A549 (cell line): ENCODE results near the gene ACOXL.

ENCODE experiments used
- MAFK ChIP-seq: fragments of 450-650 bp; IDR thresholded peaks from 2 replicates; pipeline ENCODE4 v1.6.1; 2014; ENCODE audit not compliant: partially characterized antibody
- NR3C1 ChIP-seq: fragments of >200 bp; sonication (Bioruptor Twin); formaldehyde crosslinking; IDR thresholded peaks from 3 replicates; pipeline ENCODE4 v1.6.1; 2017
- TF ChIP-seq, protein P1 (sequence below): fragments of >200 bp; sonication (Bioruptor Twin); formaldehyde crosslinking; IDR thresholded peaks from 3 replicates; pipeline ENCODE4 v1.5.1; 2016
- TF ChIP-seq, protein P2 (sequence below): fragments of >200 bp; sonication (Bioruptor Twin); formaldehyde crosslinking; IDR thresholded peaks from 3 replicates; pipeline ENCODE4 v1.6.1; 2016

DNA sequence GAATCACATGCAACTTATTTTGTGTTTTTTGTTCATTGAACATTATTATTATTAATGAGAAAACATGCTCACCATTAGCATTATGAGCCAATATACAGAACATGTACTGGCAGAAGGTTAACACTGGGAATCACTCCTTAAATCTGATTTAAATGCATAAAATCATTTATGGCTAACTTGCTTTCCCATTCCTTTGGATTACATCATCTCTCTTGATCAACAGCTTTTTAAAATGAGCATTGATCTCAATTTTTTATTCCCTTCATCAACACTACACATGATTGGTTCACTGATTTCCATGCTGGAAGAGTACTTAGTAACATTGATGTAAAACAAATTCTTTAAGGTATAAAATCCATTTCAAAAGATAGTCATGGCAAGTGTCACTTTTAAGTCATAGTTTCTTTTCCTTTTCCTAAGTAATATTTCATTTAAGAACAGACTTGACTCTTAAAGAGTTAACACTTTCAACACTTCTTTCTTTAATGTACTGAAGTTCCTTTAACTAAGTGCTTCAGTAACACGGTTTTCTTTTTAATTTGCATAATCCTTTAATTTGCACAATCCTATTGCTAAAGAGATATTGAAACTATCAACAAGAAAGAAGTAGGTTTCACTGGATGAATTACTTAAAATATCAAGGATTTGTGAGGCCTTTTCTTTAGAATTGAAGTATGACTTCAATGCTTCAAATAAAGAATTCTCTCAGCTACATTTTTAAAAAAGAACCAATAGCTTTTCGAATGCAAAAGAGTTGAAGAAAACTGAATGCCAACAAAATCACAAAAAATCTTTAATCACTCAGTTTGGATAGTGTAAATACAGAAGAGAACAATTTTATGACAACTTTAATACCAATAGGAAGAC is 29.6 kb upstream of the ACOXL start:
- TF ChIP-seq, protein P1, sequence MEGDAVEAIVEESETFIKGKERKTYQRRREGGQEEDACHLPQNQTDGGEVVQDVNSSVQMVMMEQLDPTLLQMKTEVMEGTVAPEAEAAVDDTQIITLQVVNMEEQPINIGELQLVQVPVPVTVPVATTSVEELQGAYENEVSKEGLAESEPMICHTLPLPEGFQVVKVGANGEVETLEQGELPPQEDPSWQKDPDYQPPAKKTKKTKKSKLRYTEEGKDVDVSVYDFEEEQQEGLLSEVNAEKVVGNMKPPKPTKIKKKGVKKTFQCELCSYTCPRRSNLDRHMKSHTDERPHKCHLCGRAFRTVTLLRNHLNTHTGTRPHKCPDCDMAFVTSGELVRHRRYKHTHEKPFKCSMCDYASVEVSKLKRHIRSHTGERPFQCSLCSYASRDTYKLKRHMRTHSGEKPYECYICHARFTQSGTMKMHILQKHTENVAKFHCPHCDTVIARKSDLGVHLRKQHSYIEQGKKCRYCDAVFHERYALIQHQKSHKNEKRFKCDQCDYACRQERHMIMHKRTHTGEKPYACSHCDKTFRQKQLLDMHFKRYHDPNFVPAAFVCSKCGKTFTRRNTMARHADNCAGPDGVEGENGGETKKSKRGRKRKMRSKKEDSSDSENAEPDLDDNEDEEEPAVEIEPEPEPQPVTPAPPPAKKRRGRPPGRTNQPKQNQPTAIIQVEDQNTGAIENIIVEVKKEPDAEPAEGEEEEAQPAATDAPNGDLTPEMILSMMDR, result no peak
- no peak for TF ChIP-seq MAFK
- TF ChIP-seq NR3C1, result no peak
- TF ChIP-seq, protein P2, sequence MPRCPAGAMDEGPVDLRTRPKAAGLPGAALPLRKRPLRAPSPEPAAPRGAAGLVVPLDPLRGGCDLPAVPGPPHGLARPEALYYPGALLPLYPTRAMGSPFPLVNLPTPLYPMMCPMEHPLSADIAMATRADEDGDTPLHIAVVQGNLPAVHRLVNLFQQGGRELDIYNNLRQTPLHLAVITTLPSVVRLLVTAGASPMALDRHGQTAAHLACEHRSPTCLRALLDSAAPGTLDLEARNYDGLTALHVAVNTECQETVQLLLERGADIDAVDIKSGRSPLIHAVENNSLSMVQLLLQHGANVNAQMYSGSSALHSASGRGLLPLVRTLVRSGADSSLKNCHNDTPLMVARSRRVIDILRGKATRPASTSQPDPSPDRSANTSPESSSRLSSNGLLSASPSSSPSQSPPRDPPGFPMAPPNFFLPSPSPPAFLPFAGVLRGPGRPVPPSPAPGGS, result no peak
